DMS79 (cell line): ENCODE measurements around the gene RRBP1.
"Not testable (repeated sequence)": the region's sequence is repeated elsewhere in the genome, so short reads cannot be mapped to it uniquely, and the experiment has no call there.

Source experiments
- DNase-seq: peaks from one replicate; lab custom pipeline; 2025; lab: John Stamatoyannopoulos, UW

The RRBP1 gene

DNA sequence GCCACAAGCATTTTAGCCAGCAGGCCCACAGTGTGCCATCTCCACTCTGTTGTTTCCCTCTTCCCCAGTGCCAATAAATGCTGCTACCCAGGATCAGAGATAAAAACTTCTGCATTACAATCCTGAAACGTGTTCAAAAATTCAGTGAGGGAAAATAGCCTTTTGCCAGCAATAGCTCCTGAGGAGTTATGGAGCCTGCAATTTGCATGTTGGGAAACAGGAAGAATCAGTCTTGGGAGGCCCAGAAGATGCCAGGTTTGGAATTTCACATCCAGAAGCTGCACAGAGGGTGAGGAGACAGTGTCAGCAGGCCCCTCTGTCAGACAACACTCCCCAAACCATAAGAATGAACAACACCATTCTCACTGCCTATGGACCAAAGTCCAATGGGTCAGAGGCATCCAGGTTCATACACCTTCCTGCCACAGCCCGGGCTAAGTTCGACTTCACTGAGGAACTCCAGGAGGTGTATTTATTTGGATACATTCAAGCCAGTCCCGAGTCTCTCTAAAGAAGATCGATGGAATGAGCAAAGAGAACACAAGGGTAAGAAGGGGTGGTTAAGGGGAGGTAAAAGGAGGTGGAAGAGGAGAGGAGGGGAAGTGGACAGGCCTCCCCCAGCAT lies 20.8 kb downstream of the RRBP1 start:
- DNase-seq = no peak

DNA sequence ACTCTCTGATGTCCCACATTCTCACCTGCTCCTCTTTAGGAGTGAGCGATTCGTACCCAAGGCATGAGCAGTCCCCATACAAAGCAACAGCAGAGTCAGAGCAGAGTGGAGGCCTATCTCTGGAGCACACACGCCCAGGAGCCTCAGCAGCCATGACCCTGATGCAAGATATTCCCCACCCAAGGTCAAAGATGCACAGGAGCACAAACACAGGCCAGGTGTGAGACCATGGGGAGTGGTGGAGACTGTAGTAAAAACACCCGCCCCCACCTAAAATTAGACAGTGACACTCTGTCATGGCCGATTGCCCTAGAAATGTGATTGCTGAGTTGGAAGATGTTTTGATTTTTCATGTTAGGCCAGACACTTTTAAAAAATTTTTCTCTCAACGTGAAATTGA lies 21.4 kb downstream of the RRBP1 start:
- DNase-seq = no peak

GRCh38 chr20:17659801-17660200 lies 22.2 kb downstream of the RRBP1 start:
- no peak for DNase-seq

DNA sequence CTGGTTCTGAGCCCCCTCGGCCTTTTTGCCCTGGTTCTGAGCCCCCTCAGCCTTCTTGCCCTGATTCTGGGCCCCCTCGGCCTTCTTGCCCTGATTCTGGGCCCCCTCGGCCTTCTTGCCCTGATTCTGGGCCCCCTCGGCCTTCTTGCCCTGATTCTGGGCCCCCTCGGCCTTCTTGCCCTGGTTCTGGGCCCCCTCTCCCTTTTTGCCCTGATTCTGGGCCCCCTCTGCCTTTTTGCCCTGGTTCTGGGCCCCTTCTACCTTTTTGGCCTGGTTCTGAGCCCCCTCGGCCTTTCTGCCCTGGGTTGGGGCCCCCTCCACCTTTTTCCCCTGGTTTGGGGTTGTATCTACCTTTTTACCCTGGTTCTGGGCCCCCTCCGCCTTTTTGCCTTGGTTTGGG lies 22.7 kb downstream of the RRBP1 start:
- not testable (repeated sequence) for DNase-seq

DNA sequence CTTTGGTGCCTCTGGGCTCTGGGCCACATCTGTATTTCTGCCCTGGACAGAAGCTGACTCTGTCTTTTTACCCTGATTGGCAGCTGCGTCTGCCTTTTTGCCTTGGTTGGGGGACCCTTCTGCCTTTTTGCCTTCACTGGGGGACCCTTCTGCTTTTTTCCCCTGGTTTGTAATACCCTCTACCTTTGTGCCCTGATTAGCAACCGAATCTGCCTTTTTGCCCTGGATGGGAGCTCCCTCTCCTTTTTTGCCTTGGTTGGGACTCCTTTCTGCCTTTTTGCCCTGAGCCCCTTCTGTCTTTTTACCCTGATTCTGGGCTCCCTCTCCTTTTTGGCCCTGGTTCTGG lies 23.4 kb downstream of the RRBP1 start:
- no peak for DNase-seq

DNA sequence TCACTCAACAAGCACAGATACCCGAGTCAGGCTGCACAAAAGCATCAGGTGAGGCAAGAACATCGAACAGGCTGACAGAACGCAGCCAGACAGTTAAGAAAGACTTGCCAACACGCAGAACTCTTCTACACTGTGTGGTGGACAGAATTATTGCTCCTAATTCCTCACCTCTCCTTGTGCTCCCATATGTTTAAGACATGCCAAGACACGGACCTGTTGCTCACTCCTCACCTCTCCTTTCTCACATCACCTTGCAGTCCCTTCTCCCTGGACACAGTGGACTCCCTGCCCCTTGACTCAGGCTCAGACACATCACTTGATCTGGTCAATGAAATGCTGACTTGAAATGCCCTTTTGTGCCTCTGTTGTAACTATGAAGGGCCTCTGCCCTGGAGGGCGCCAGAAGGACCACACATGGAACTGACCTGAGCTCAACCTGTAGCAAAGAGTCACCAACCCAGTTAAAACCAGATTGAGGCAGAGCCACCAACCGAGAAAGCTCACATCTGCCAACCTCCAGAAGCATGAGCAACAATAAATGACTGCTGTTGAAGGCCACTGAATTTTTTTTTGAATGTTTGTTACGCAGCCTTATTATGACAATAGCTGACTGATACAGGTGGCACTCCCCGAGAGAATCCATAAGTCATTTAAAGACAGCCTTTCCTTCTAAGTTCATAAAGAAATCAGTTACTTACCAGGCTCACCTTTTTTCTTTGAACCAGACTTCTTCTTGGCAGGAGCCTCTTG lies 24.0 kb downstream of the RRBP1 start:
- no peak for DNase-seq

DNA sequence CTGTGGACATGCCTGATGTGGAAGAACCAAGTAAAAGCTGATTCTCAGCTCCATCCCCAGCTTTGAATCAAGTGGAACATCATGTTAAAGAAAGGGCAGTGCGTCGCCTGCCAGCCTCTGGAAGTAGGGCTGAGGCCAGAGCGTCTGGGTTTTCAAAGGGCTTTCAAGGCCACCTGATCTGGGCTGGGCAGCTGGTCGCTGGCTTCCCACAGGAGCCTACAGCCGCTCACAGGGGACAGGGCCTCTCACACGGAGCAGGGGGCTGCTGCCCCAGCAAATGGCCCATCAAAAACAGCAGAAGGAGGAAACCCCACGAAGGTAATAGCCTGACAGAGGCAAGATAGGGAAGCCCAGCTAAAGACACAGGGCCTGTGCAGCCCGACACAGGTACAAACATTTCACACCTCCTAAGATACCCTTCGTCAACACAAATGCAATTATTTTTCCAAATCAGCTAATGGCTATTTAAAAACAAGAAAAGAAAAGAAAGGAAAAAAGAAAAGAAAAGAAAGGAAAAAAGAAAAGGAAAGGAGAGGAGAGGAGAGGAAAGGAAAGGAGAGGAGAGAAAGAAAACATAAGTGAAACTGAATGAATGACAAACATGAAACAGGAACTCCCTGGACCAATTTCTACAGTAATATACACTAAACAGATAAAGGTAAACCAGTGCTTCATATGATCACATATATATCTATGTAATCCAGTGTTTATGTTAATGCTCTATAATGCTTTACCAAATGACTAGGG lies 24.8 kb downstream of the RRBP1 start:
- DNase-seq = no peak

- DNase-seq = no peak
These were observed 26.1 kb downstream of the RRBP1 start for GRCh38 chr20:17655865-17656479.

DNA sequence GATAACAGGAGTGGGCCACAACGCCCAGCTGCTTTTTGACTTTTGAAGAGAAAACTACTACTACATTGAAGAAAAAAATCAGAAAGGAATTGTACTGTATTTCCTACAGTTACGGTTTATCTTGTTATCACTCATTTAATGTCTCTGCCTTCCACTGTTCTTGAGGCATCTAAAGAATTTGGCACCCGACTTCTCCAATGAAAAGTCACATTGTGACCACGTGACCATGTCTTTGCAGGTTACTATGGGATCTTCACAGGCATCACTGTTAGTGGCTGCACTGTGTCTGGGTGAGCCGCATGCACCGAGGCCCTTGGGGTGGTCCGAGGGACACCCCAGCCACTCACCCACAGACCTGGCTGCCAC lies 26.8 kb downstream of the RRBP1 start:
- no peak for DNase-seq

DNA sequence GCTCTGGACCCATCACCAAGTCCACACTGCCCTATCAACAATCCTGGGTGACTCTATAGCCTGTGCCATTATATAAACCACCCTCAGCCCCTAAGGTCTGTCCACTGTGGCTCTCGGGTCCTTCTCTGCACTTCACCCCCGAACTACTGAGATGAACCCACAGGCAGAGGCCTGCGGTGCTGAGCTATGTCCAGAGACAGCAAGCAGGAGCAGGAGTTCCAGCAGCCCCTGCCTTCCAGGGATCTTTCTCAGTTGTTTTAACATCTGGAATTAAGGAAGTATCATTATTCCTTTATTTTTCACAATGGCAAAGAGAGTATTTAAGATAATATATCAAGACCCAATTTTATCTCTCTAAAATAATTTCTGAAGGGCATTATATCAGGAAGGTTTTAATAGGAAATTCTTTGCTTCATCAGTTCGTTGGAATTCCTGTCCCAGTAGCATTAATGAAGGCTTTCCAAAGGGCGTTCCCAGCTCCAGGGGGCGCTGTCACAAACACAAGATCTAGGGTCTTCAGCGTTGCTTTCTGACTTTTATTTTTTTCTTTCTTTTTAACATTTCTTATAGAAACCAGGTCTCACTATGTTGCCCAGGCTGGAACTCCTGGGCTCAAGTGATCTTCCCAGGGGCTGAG lies 27.3 kb downstream of the RRBP1 start:
- no peak for DNase-seq

DNA sequence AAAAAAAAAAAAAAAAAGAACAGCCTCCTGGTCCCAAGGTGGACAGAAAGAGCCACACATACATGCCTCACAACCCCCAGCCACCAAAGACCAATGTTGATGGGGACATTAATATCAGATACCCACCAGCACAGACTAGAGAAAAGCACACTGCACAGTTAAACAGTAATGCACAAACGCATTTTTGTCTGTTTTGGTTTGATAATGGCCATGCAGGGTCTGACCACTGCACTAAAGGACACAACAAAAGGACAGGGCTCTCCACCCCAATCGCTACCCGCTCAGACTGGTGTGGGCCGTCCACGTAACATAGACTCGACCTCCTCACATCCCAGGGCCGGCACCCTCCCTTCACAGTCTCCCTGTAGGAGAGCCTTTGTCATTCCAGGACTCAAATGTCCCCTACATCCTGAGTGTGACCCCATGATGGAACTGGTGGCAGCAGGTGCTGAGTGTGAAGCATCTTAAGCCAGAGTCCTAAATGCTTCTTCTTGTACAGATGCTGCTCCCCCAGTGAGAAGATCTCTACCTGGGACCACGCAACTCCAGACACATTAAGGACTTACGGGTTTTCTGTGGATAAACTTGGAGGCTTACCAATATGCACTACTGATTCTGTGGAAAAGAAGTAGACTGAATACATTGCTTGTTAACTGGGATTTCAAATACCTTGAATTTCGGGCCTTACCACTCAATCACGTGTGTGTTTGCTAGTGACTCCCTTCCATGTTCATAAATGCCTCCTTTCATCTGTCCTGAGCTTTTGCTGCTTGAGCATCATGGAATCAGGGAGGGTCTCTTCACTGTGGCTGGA lies 28.0 kb downstream of the RRBP1 start:
- no peak for DNase-seq

- DNase-seq = no peak
These were observed 29.6 kb downstream of the RRBP1 start for GRCh38 chr20:17652411-17652810.

GRCh38 chr20:17651760-17652388 lies 30.2 kb downstream of the RRBP1 start:
- DNase-seq = peak; percentile 2

- DNase-seq = no peak
These were observed 30.8 kb downstream of the RRBP1 start for GRCh38 chr20:17651129-17651759.

- peak; percentile 13 for DNase-seq
These were observed 31.5 kb downstream of the RRBP1 start for GRCh38 chr20:17650301-17651128.

DNA sequence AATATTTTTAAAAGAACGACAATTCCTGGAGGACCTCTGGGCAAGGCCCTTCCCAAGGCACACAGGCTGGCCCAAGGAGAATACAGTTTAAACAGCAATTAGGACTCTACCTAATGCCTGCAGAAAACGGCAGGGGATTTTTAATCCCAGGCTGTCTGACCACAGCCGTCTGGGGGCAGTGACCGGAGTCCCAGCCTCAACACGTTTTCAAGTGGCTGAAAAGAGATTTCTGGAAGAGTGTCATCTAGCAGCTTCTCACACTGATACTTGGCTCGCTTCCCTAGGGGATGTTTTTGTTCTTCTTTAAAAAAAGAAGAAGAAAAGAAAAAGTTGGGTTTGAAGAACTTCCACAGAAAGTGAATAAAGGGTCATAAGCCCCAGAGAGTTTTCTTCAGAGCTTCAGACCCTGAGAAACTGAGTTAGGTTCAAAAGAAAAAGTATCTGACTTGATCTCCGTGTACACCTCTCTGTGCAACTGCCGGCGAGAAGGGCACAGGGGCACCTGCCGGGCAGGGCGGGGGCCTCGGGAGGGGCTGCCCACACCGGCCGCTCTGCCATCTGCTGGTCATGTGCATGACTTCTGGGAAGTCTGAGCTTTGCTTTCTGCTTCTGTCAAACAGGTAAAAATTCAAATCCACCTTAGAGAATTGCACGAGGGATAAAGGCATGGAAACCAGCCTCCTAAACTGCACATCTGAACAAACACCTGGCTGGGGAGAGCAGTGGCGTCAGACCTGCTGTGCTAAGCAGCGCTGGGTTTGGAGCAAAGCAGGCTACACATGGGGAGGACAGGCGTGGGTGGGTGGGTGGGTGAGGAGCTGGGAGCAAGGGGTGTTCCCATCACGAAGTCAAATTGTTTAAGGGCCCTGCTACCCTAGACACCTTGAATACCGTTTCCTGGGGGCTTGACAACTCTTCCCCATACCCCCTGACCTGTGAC lies 33.0 kb downstream of the RRBP1 start:
- peak; percentile 20 for DNase-seq

DNA sequence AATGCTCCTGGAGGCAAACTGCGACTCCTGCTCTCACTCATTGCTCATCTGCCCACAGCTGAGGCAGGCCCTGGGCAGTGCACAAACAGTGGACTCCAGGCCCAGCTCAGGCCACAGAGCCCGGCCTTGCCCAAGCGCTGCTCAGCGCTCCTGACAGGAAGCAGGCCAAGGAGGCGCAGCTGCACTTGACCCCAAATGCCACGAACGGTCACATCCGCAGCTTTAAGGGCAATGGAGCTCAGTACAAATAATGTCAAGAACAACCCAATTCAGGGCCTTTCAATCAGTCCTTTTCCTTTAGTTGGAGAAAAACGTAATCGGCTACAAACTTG lies 33.8 kb downstream of the RRBP1 start:
- no peak for DNase-seq
